ENCODE measurements around the gene QSOX2.

Gene QSOX2

DNA sequence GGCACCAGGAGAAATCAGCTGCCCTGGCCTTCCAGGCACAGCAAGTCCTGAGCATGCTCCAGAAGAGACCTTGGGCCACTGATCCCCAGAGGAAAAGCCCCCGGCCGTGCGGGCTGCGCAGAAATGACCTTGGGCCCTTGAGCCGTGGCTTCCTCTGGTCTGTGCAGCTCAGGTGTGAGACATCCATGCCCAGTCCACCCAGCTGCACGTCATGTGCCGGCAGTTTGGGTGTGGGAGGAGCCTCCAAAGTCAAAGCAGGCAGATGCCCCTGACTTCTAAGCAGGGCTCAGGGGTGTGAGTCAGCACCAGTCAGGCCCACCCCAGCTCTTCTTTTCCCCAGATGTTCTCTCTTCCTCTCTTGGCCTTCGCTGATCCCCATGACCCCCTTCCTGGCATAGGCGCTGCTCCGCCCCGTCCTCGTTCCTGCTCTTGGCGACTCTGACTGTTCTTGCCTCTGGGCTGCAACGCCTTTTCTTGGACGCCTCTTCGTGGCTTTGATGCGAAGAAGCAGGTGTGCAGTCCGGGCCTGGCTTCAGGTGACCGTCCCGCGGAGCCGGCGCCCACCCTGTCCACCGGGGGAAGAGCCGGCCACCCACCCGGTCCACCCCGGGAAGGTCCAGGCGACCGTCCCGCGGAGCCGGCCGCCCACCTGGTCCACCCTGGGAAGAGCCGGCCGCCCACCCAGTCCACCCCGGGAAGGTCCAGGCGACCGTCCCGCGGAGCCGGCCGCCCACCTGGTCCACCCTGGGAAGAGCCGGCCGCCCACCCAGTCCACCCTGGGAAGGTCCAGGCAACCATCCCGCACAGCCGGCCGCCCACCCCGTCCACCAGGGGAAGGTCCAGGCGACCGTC lies 5.9 kb upstream of the QSOX2 start:
- ChIA-PET CTCF (interaction anchor here (1.1 to 1.7 kb wide), 2 partner anchors 10 to 32 kb away, joined by 3 to 6 read pairs; no protein-coding TSS in a partner anchor), POLR2A (no interaction called here)
- TF ChIP-seq, protein P1, sequence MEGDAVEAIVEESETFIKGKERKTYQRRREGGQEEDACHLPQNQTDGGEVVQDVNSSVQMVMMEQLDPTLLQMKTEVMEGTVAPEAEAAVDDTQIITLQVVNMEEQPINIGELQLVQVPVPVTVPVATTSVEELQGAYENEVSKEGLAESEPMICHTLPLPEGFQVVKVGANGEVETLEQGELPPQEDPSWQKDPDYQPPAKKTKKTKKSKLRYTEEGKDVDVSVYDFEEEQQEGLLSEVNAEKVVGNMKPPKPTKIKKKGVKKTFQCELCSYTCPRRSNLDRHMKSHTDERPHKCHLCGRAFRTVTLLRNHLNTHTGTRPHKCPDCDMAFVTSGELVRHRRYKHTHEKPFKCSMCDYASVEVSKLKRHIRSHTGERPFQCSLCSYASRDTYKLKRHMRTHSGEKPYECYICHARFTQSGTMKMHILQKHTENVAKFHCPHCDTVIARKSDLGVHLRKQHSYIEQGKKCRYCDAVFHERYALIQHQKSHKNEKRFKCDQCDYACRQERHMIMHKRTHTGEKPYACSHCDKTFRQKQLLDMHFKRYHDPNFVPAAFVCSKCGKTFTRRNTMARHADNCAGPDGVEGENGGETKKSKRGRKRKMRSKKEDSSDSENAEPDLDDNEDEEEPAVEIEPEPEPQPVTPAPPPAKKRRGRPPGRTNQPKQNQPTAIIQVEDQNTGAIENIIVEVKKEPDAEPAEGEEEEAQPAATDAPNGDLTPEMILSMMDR (IDR thresholded peaks at IDR 0.05; ENCODE audit: insufficient read depth, low read length, missing control alignments): no peak
- no peak for DNase-seq (ENCODE audit: low read depth, low spot score)
- H3K4me3 ChIP-seq (ENCODE audit: low read depth, low read length): no peak overlapping the region

DNA sequence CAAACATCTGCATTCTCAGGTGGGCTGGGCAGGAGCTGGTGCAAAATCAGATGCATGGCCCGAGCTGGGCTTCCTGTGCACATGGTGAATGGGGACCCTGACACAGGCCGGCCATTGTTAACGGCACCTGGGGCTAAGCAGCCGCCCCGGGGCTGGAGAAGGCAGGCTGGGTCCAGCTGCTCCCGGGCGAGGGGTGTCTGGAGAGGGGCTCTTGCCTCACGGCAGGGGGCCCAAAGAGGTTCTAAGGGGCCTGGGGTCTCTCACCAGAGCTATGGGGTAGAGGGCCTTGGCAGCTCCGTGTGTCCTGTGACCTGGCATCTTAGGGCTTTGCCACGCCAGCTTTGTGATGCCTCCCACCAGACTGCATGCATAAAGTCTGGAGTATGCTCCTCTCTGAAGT lies 5.1 kb upstream of the QSOX2 start:
- TF ChIP-seq, protein P1 (IDR thresholded peaks at IDR 0.05; ENCODE audit: insufficient read depth, low read length, missing control alignments): no peak
- ChIA-PET POLR2A (no interaction called here), CTCF (interaction anchor here (1.1 to 1.7 kb wide), 2 partner anchors 11 to 33 kb away, joined by 3 to 6 read pairs; no protein-coding TSS in a partner anchor)
- no peak overlapping the region for H3K4me3 ChIP-seq (ENCODE audit: low read depth, low read length)
- no peak for DNase-seq (ENCODE audit: low read depth, low spot score)

DNA sequence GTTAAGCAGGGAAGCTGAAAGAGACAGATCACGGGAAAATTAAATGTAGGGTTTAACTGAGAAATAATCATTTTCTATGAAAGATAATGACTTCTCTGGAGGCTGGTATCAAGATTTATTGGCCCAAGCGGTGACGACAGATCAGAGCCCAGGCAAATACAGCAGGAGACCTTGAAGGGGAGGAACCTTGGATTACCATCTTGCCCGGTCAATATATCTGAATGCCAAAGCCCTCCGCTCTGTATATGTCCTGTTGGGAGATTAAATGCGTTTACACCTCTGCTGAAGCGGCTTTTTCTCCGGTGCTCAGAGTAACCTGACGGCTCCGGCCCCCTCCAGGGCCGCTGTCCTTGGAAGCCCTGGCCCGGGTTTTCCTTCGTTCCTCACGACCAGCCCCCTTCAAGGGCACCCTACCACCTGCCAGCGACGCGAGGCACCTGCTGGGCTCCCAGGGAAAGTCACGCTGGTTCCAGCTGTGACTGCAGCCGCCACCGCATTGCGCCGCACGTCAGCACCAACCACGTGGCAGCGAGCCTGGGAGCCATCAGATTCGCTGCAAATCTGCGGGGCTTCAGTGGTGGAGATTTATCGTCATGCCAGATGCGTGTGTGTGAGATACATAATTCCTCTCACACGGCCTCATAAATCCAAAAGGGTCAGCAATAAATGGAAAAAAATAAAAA lies 4.4 kb upstream of the QSOX2 start:
- DNase-seq (ENCODE audit: low read depth, low spot score): no peak
- no peak overlapping the region for H3K4me3 ChIP-seq (ENCODE audit: low read depth, low read length)
- POLR2A ChIA-PET: no interaction called here
- CTCF ChIA-PET: interaction anchor here (1.1 to 1.7 kb wide), 2 partner anchors 12 to 34 kb away, joined by 3 to 6 read pairs; no protein-coding TSS in a partner anchor
- TF ChIP-seq, protein P1 (IDR thresholded peaks at IDR 0.05; ENCODE audit: insufficient read depth, low read length, missing control alignments): no peak

DNA sequence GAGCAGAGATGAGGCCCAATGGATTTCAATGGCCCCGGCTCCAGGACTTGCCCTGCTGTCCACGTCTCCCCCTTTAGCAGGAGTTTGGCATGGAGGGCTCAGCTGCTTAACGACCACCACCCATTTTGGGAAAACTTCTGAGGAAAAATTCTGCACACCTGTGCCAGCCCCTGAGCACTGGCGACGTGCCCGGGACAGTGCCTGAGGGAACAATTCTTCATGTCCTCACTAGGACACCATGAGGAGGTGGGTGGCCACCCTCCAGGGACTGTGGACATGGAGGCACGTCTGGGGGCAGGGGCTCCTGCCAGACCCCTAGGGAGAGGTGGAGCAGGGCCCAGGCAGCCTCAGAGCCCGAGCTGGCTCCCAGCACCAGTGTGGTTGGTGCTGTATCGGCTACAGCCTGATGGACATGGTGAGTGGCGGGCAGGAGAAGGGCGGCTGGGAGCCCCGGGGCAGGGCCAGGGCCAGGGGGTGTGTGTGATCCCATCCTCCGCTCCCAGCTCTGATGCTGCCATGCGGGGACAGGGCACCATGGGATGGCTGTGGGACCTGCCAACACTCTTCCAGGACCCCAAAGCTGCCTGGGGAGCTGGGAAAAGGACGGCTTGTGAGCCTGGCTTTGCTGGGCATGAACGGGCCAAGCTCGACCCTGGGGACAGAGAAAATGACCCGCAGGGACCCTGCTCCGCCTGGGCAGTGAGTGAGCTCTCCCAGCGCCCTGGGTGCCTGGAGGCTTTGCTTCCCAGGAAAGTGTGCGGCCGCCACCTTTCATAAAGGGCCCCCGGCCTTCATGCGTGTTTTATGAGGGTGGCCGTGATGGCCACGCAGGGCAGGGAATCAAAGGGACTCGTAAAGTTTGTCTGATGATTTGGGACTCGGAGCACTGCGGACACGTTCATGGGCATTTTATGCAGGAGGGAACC lies 3.6 kb upstream of the QSOX2 start:
- no peak for DNase-seq (ENCODE audit: low read depth, low spot score)
- H3K4me3 ChIP-seq (ENCODE audit: low read depth, low read length): no peak overlapping the region
- CTCF ChIA-PET: no interaction called here
- TF ChIP-seq, protein P1 (IDR thresholded peaks at IDR 0.05; ENCODE audit: insufficient read depth, low read length, missing control alignments): no peak
- POLR2A ChIA-PET: no interaction called here

DNA sequence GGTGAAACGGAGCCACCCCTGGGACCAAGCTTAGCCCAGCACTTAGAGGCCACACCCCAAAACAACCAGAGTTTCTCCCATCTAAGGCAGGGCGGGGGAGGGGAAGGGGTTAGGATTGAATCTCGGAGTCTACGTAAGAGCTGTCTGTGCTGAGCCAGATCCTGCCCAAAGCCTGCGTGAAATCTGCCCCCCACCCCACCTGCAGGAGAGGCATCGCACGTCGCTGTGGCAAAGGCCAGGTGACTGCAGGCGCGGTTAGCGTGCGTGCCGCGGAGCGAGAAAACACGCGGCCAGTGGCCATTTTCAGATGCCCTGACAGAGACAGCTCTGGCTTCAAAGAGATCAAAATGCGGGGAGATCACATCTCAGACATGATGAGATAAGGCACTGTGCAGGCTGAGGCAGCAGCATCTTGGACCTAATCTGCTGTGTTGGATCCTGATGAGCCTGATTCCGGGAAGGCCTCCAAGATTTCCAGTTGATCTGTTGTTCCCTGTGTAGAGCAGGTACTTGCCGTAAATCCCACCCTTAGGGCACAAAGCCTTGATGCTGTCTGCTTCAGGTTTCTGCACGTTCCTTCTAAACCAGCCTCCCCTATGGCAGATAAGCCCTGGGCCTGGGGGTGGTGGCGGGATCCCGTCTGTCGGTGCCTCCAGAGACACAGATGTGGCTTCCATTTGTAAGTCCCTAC lies 2.5 kb upstream of the QSOX2 start:
- ChIA-PET CTCF (no interaction called here), POLR2A (no interaction called here)
- no peak overlapping the region for H3K4me3 ChIP-seq (ENCODE audit: low read depth, low read length)
- DNase-seq (ENCODE audit: low read depth, low spot score): no peak
- TF ChIP-seq, protein P1 (IDR thresholded peaks at IDR 0.05; ENCODE audit: insufficient read depth, low read length, missing control alignments): no peak

Data from AG04449 (cell line).